NB4 (cell line): Measurements from ENCODE around the gene NME4.
"Not testable (repeated sequence)": the region's sequence is repeated elsewhere in the genome, so short reads cannot be mapped to it uniquely, and the experiment has no call there.

ENCODE experiments used
- CTCF ChIP-seq: IDR thresholded peaks from one replicate; pipeline ENCODE4 v1.5.1; 2012; ENCODE audit warnings: low read depth, low read length
- MAX ChIP-seq: IDR thresholded peaks from 2 replicates; pipeline ENCODE4 v1.6.1; 2011; ENCODE audit warnings: low read depth, low read length
- POLR2A ChIP-seq: IDR thresholded peaks from 2 replicates; pipeline ENCODE4 v1.6.1; 2011; ENCODE audit warnings: mild to moderate bottlenecking; ENCODE audit not compliant: insufficient read length; ENCODE audit errors: extremely low read depth

DNA sequence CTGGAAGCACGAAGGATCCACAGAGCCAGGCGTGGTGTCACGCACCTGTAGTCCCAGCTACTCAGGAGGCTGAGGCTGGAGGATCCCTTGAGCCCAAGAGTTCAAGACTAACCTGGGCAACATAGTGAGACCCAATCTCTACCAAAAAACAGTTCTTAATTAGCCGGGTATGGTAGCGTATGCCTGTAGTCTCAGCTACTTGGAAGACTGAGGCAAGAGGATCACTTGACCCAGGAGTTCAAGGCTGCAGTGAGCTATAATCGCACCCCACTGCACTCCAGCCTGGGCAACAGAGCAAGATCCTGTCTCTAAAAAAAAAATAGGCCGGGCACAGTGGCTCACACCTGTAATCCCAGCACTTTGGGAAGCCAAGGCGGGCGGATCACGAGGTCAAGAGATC, 48.5 kb upstream of the NME4 start:
- TF ChIP-seq CTCF, POLR2A, MAX: not testable (repeated sequence)
